ENCODE measurements around the gene CRHR1.

DNA sequence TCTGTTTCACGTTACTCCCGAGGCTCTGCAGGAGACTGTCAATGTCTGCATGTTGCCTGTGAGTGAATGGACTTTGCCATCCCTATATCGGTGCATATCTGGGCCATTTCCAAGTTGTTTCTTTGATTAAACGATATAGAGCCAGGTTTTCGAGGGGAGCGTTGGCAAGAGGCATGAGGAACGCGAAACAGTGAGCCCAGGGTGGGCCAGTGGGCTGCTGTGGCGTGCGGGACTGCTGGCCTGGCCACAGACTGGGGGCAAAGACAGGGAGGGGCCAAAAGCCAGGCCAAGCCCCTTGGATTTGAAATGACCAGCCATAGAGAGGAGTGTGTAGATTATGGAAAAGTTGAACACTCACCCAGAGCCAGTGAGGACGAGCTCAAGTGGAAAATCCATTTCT lies 3.5 kb downstream of the CRHR1 start:
- TF ChIP-seq POLR2AphosphoS5 (IDR thresholded peaks at IDR 0.05; ENCODE audit: borderline replicate concordance, low read depth, low read length) = no peak
- TF ChIP-seq FOXP2 (optimal IDR thresholded peaks at IDR 0.05; ENCODE audit: control extremely low read depth, extremely low read length, insufficient read depth) = no peak
